GM23338 (cell line): Measurements from ENCODE around the gene POTEJ. TPM values are rescaled to one million over a fixed set of nuclear protein-coding genes. Genes with fewer than 3 reads are reported as not detected.
"Not testable (repeated sequence)": the region's sequence is repeated elsewhere in the genome, so short reads cannot be mapped to it uniquely, and the experiment has no call there.

Experiments
- ATAC-seq: fragments of 200-7000 bp; cut with Tn5 transposase; 3 replicates; pipeline ENCODE4 v1.9.1; 2020
- DNase-seq: peaks from one replicate; pipeline ENCODE4 v3.0.0-alpha.2; 2015; ENCODE audit warnings: low spot score
- H2AFZ ChIP-seq: fragments of 200-600 bp; sonication (generic); 2 replicates; pipeline ENCODE4 v1.8.0; 2016; ENCODE audit warnings: antibody characterized with exemption, mild to moderate bottlenecking, moderate library complexity
- H3F3A ChIP-seq: fragments of 200-600 bp; sonication (generic); replicated peaks from 2 replicates; pipeline ENCODE4 v1.8.0; 2017; ENCODE audit warnings: antibody characterized with exemption, mixed run types, low read depth
- H3K27ac ChIP-seq: fragments of 200-600 bp; sonication (generic); 2 replicates; pipeline ENCODE4 v1.6.1; 2016; ENCODE audit warnings: low read depth
- H3K27me3 ChIP-seq: fragments of 200-600 bp; sonication (generic); 2 replicates; pipeline ENCODE4 v1.8.0; 2016; ENCODE audit warnings: mild to moderate bottlenecking, mixed run types, moderate library complexity; ENCODE audit not compliant: insufficient read depth
- H3K36me3 ChIP-seq: fragments of 200-600 bp; sonication (generic); 2 replicates; pipeline ENCODE4 v1.8.0; 2016; ENCODE audit warnings: mild to moderate bottlenecking; ENCODE audit not compliant: insufficient read depth
- H3K4me1 ChIP-seq: fragments of 200-600 bp; sonication (generic); 2 replicates; pipeline ENCODE4 v1.8.0; 2016; ENCODE audit warnings: mild to moderate bottlenecking, moderate library complexity; ENCODE audit not compliant: insufficient read depth
- H3K4me2 ChIP-seq: fragments of 200-600 bp; sonication (generic); 2 replicates; pipeline ENCODE4 v1.7.1; 2017; ENCODE audit warnings: mixed run types
- H3K4me3 ChIP-seq: fragments of 200-600 bp; sonication (generic); 2 replicates; pipeline ENCODE4 v1.6.1; 2016; ENCODE audit warnings: mixed run types
- H3K79me2 ChIP-seq: fragments of 200-600 bp; sonication (generic); replicated peaks from 2 replicates; pipeline ENCODE4 v1.8.0; 2017; ENCODE audit warnings: mild to moderate bottlenecking; ENCODE audit not compliant: insufficient read depth
- H3K9me2 ChIP-seq: fragments of 200-600 bp; sonication (generic); 2 replicates; pipeline ENCODE4 v1.8.0; 2017; ENCODE audit not compliant: insufficient read depth
- H4K20me1 ChIP-seq: fragments of 200-600 bp; sonication (generic); replicated peaks from 2 replicates; pipeline ENCODE4 v1.8.0; 2017; ENCODE audit warnings: mild to moderate bottlenecking; ENCODE audit not compliant: insufficient read depth
- H3K27ac Mint-ChIP-seq: 2 replicates; pipeline ENCODE4 v1.8.0; 2020; ENCODE audit warnings: inconsistent platforms, mild to moderate bottlenecking, moderate library complexity, mixed read lengths
- H3K27me3 Mint-ChIP-seq: 3 replicates; pipeline ENCODE4 v1.8.0; 2022; ENCODE audit warnings: low read depth, mild to moderate bottlenecking, moderate library complexity, mixed read lengths, inconsistent platforms; ENCODE audit not compliant: insufficient read depth, poor library complexity
- H3K36me3 Mint-ChIP-seq: 3 replicates; pipeline ENCODE4 v1.8.0; 2021; ENCODE audit warnings: low read depth, mild to moderate bottlenecking, inconsistent platforms, moderate library complexity, mixed read lengths
- H3K4me1 Mint-ChIP-seq: 3 replicates; pipeline ENCODE4 v1.8.0; 2020; ENCODE audit warnings: mild to moderate bottlenecking, inconsistent platforms, mixed read lengths
- H3K4me3 Mint-ChIP-seq: 3 replicates; pipeline ENCODE4 v1.8.0; 2021; ENCODE audit warnings: moderate library complexity, mild to moderate bottlenecking, inconsistent platforms, mixed read lengths
- H3K9me3 Mint-ChIP-seq: 3 replicates; pipeline ENCODE4 v1.8.0; 2020; ENCODE audit warnings: moderate library complexity, mild to moderate bottlenecking, inconsistent platforms, mixed read lengths
- long read RNA-seq: library from polyadenylated mRNA; unstranded; transcript quantifications from one replicate; pipeline ENCODE4 v2.0.0, GENCODE V29; 2020; ENCODE audit not compliant: unreplicated experiment
- polyA plus RNA-seq: library from polyadenylated mRNA; unstranded; fragments of >200 nt; fragmentation: Nextera tagmentation; extraction: Ambion mirVana; gene quantifications from 2 replicates; pipeline ENCODE4 v1.2.1, GENCODE V29; 2016
- total RNA-seq: library from RNA; depleted of rRNA; stranded (reverse); fragments of >200 nt; shearing (Covaris generic); gene quantifications from 2 replicates; pipeline ENCODE4 v1.2.3, GENCODE V29; 2014; rRNA removed

POTEJ gene
- 0.63 TPM in 1 of 2 replicates, not detected in the other for total RNA-seq
- 0.06 TPM in 1 of 2 replicates, not detected in the other for polyA plus RNA-seq
- long read RNA-seq, partial matches to known transcripts, result 0 of 9 reads
- long read RNA-seq, other reads (novel, unspliced or antisense), result 9 of 9 reads

DNA sequence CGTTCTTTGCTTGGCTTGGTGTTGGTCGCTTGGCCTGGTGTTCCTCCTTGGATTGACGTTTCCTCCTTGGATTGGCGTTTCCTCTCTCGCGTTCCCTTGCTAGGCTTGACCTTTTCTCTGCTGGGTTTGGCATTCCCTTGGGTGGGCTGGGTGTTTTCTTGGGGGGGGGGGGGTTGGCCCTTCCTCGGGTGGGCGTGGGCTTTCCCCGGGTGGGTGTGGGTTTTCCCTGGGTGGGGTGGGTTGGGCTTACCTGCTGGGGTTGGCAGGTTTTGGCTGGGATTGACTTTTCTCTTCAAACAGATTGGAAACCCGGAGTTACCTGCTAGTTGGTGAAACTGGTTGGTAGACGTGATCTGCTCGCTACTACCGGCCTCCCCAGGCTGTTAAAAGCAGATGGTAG lies at the start of gene POTEJ:
POTEJ (plus strand) TSS at position 301 of the 400 bp plus-strand sequence; CDS start at position 394, 93 bp downstream.
- H3K4me1 ChIP-seq, DNase-seq, H3K4me1 Mint-ChIP-seq, H3K4me2 ChIP-seq, ATAC-seq, H3K27ac ChIP-seq, H3K4me3 Mint-ChIP-seq, H3F3A ChIP-seq, H3K79me2 ChIP-seq, H3K36me3 ChIP-seq, H4K20me1 ChIP-seq, H2AFZ ChIP-seq, H3K9me2 ChIP-seq, H3K27me3 Mint-ChIP-seq, H3K36me3 Mint-ChIP-seq, H3K4me3 ChIP-seq, H3K9me3 Mint-ChIP-seq, H3K27me3 ChIP-seq, H3K27ac Mint-ChIP-seq: not testable (repeated sequence)

DNA sequence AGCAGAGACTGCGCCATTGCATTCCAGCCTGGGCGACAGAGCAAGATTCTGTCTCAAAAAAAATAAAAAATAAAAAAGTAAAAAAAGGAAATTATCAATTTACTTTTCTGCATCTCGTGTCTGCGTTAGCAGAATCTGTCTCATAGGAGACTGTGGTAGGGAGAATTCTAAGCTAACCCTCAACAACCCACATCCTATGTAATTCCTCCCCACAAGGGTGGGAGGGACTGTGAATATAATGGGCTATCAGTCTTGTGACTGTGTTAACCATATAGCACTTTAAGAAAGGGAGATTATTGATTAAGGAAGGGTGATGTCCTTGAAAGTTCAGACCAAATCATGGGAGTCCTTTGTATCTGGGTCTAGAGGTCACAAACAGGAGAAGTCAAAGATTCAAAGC lies 45.1 kb upstream of the POTEJ start:
- H3K4me2 ChIP-seq, H3K27ac ChIP-seq, H3K27me3 ChIP-seq, H3K79me2 ChIP-seq, H3F3A ChIP-seq, H3K4me1 ChIP-seq, H3K27me3 Mint-ChIP-seq, H4K20me1 ChIP-seq, H3K4me1 Mint-ChIP-seq, H3K9me2 ChIP-seq, H3K36me3 Mint-ChIP-seq, H3K36me3 ChIP-seq, DNase-seq, ATAC-seq, H3K9me3 Mint-ChIP-seq, H3K27ac Mint-ChIP-seq, H3K4me3 Mint-ChIP-seq, H2AFZ ChIP-seq, H3K4me3 ChIP-seq: not testable (repeated sequence)

DNA sequence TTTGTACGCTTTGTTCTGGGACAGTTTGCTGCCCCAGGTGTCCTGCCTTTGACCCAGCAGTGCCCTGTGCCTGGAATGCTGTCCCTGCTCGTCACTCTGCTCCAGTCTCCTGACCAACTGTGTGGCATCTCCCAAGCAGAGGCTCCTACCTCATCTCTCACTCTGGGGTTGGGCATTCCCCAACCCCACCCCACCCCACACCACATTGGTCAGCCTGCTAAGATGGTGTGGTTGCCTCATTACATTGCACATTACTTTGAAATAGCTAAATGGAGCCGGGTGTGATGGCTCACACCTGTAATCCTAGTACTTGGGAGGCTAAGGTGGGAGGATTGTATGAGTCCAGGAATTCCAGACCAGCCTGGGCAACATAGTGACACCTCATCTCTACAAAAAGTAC lies 39.3 kb upstream of the POTEJ start:
- H3F3A ChIP-seq, H3K9me2 ChIP-seq, H3K4me1 ChIP-seq, H3K27me3 ChIP-seq, H3K36me3 Mint-ChIP-seq, H3K4me1 Mint-ChIP-seq, ATAC-seq, H3K9me3 Mint-ChIP-seq, H3K4me3 Mint-ChIP-seq, H3K79me2 ChIP-seq, H2AFZ ChIP-seq, H3K27ac Mint-ChIP-seq, H3K27me3 Mint-ChIP-seq, H3K4me2 ChIP-seq, H3K36me3 ChIP-seq, DNase-seq, H3K27ac ChIP-seq, H4K20me1 ChIP-seq, H3K4me3 ChIP-seq: not testable (repeated sequence)

DNA sequence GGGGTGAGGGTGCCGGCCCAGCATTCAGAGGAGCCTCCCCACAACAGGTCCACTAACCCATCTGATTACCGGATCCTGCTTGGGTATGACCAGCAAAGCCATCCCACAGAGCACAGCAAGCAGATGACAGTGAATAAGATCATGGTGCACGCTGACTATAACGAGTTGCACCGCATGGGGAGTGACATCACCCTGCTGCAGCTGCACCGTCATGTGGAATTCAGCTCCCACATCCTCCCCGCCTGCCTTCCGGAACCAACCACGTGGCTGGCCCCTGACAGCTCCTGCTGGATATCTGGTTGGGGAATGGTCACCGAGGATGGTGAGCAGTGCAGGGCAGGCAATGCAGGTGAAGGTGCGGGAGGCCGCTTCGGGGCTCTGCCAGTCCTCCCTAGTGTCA lies 37.0 kb upstream of the POTEJ start:
- H3K36me3 ChIP-seq, H3K27me3 ChIP-seq, ATAC-seq, H3K27ac Mint-ChIP-seq, DNase-seq, H3K9me2 ChIP-seq, H4K20me1 ChIP-seq, H3K4me1 ChIP-seq, H3K9me3 Mint-ChIP-seq, H3K4me3 Mint-ChIP-seq, H3K4me3 ChIP-seq, H3K4me2 ChIP-seq, H3K27ac ChIP-seq, H3K79me2 ChIP-seq, H3K4me1 Mint-ChIP-seq, H3F3A ChIP-seq, H3K36me3 Mint-ChIP-seq, H3K27me3 Mint-ChIP-seq, H2AFZ ChIP-seq: not testable (repeated sequence)

DNA sequence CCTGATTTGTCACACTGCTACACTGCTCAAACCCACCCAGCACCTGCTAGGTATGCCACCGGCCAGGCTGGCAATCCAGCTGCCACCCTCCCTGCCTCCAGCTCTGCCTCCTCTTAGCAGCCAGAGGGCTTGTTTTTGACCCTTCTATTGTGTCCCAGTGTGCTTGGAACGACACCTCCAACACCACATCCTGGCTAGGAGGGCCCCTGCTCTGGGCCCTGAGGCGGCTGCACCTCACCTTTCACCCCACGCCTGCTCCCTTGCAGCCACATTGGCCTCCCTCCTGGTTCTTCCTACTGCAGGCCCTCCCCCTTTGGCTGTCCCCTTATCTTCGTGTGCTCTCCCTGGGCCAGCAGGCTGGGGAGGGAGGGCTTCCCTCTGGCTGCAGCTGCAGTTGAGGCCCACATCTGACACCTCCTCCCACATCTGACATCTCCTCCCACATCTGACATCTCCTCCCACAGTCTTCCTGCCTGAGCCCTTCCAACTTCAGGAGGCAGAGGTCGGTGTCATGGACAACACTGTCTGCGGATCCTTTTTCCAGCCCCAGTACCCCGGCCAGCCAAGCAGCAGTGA lies 34.9 kb upstream of the POTEJ start:
- not testable (repeated sequence) for H3F3A ChIP-seq, H3K27ac Mint-ChIP-seq, H2AFZ ChIP-seq, H3K36me3 Mint-ChIP-seq, H3K4me3 ChIP-seq, H3K9me3 Mint-ChIP-seq, H3K79me2 ChIP-seq, H4K20me1 ChIP-seq, H3K9me2 ChIP-seq, H3K4me2 ChIP-seq, H3K27me3 ChIP-seq, DNase-seq, H3K36me3 ChIP-seq, H3K27me3 Mint-ChIP-seq, H3K4me3 Mint-ChIP-seq, H3K27ac ChIP-seq, ATAC-seq, H3K4me1 ChIP-seq, H3K4me1 Mint-ChIP-seq

DNA sequence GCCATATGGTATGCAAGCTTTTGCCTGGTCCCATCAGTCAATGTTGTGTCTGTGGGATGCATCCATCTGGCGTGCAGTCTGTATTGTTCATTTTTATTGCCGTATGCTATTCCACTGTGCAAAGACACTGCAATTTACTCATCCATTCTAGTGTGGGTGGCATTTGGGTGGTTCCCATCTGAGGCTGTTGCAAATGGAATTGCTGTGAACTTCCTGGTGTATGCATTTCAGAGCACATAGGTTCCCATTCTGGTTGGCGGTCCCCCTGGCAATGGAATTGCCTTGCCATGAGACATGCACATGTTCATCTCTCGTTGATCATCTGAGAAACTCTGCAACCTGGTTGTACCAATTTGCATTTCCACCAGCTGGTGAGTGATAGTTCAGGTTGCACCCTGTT lies 33.7 kb upstream of the POTEJ start:
- not testable (repeated sequence) for H3K9me3 Mint-ChIP-seq, H3K9me2 ChIP-seq, ATAC-seq, H3K27ac ChIP-seq, H3K36me3 Mint-ChIP-seq, H3K4me3 ChIP-seq, H3K4me3 Mint-ChIP-seq, H4K20me1 ChIP-seq, H3K27me3 Mint-ChIP-seq, DNase-seq, H3K79me2 ChIP-seq, H3K4me1 Mint-ChIP-seq, H3K27ac Mint-ChIP-seq, H3K4me2 ChIP-seq, H2AFZ ChIP-seq, H3F3A ChIP-seq, H3K4me1 ChIP-seq, H3K27me3 ChIP-seq, H3K36me3 ChIP-seq

DNA sequence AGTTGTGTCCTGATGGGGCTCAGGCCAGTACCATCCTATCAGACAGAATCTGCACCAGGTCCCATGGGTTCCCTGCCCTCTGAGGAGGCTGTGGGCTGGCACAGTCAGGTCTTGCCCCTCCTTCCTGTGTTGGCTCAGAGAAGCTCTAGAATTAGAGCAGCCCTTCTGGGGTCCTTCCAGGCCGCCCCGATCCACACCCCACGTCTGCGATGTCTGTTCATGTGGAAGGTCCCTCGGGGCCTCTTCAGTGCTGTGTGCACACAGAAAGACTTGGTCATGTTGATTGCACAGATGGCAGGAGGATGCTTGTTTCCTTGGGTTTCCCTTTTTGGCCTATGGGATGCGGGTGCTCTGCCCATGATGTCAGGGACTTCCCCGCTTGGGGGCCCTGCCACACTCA lies 32.1 kb upstream of the POTEJ start:
- not testable (repeated sequence) for H3K4me2 ChIP-seq, H3K4me1 ChIP-seq, H3K27ac ChIP-seq, H3K9me3 Mint-ChIP-seq, DNase-seq, H3K36me3 Mint-ChIP-seq, H3K4me3 Mint-ChIP-seq, H2AFZ ChIP-seq, H3K4me1 Mint-ChIP-seq, H3K27ac Mint-ChIP-seq, H3K27me3 ChIP-seq, ATAC-seq, H3F3A ChIP-seq, H3K36me3 ChIP-seq, H3K4me3 ChIP-seq, H3K9me2 ChIP-seq, H4K20me1 ChIP-seq, H3K79me2 ChIP-seq, H3K27me3 Mint-ChIP-seq
